ENCODE data around the gene CLEC4D. TPM values are rescaled to one million over a fixed set of nuclear protein-coding genes. Genes with fewer than 3 reads are reported as not detected.

CLEC4D gene
- total RNA-seq, 1 experiment from 2014 or later = not detected

GRCh38 chr12:8549381-8549780 lies 36.1 kb downstream of the CLEC4D start:
- Histone ChIP-seq H3K79me2 (ENCODE audit: insufficient read depth, low read length) (no peaks in the 10 kb centered on the region), H3K27ac (ENCODE audit: low read depth, low read length) (no peak overlapping the region), H3K9ac (ENCODE audit: low read length) (no peak overlapping the region), H3K9me2 (ENCODE audit: insufficient read depth) (no peaks in the 10 kb centered on the region), H4K20me1 (ENCODE audit: insufficient read depth) (no peaks in the 10 kb centered on the region), H3K4me2 (ENCODE audit: low read length) (no peak overlapping the region), H3K4me3 (replicated peaks in 1 of 2; ENCODE audit: low read depth in 1 of 2, low read length in 2 of 2) (no peak overlapping the region), H3K36me3 (ENCODE audit: control insufficient read depth in 1 of 2, insufficient read depth in 2 of 2, low read length in 2 of 2) (no peaks in the 10 kb centered on the region), H3K9me3 (ENCODE audit: control insufficient read depth in 1 of 2, insufficient read depth in 1 of 2, low read depth in 1 of 2, low read length in 2 of 2) (no peaks in the 10 kb centered on the region), H3K4me1 (ENCODE audit: control insufficient read depth in 1 of 2, insufficient read depth in 2 of 2, low read length in 2 of 2) (peaks cover 0 to 1% of the 10 kb centered on the region in 2 experiments; a peak in 2 of 4 replicates), H2AFZ (ENCODE audit: low read depth, low read length, poor library complexity, severe bottlenecking) (no peak overlapping the region), H3K27me3 (ENCODE audit: insufficient read depth, low read length) (no peaks in the 10 kb centered on the region)
- CTCF ChIA-PET = no interaction called here
- ATAC-seq = no peak
- intact Hi-C loops (cut with micrococcal nuclease) = loop anchor here (10.0 kb wide), 1 partner anchor 275 kb away; the partner anchor contains the start of gene A2ML1
- no peak for TF ChIP-seq RAD21 (IDR thresholded peaks at IDR 0.05; ENCODE audit: low read depth)
- TF ChIP-seq EZH2phosphoT487 (IDR thresholded peaks at IDR 0.05; ENCODE audit: borderline replicate concordance) = no peak
- TF ChIP-seq JUND (IDR thresholded peaks at IDR 0.05) = no peak
- TF ChIP-seq TCF7L2 (IDR thresholded peaks at IDR 0.05; ENCODE audit: borderline replicate concordance, extremely low read depth, insufficient read depth, insufficient read length) = no peak
- TF ChIP-seq POLR2AphosphoS5 (IDR thresholded peaks at IDR 0.05; ENCODE audit: low read depth, low read length) = no peak
- no peak for TF ChIP-seq SIN3A (IDR thresholded peaks at IDR 0.05; ENCODE audit: low read depth)
- TF ChIP-seq CEBPB (IDR thresholded peaks at IDR 0.05; ENCODE audit: low read depth) = no peak
- TF ChIP-seq SRF (IDR thresholded peaks at IDR 0.05; ENCODE audit: low read depth) = no peak
- no peak for TF ChIP-seq REST (IDR thresholded peaks at IDR 0.05; ENCODE audit: low read depth)
- no peak for TF ChIP-seq SP1 (IDR thresholded peaks at IDR 0.05; ENCODE audit: low read depth)
- no peak for TF ChIP-seq CTCF (IDR thresholded peaks at IDR 0.05 in 2 of 3, conservative IDR thresholded peaks at IDR 0.05 in 1 of 3; ENCODE audit: borderline replicate concordance in 1 of 3, insufficient read depth in 1 of 3, low read depth in 2 of 3, low read length in 2 of 3)
- TF ChIP-seq ZFX (IDR thresholded peaks at IDR 0.05) = no peak
- no peak for DNase-seq (ENCODE audit: low read depth, low spot score)
- BruUV-seq (replicated peaks) = no TSS peak
- POLR2A ChIA-PET = no interaction called here
- RAD21 ChIA-PET (ENCODE audit: low non-redundant PET in 1 of 2, low total read pairs in 2 of 2, uncharacterized antibody in 2 of 2, unreplicated experiment in 2 of 2) = no interaction called here

All from HCT116 (cell line).